HG03280 (cell line): Measurements from ENCODE around the gene ZNF473.
"Not testable (repeated sequence)": the region's sequence is repeated elsewhere in the genome, so short reads cannot be mapped to it uniquely, and the experiment has no call there.

Experiments used
- ATAC-seq: cut with Tn5 transposase; IDR thresholded peaks from one replicate; pipeline ENCODE4 v1.9.1; 2021; ENCODE audit warnings: mild to moderate bottlenecking, moderate library complexity; ENCODE audit not compliant: unreplicated experiment

ZNF473 gene

GRCh38 chr19:50047671-50048070 is 21.9 kb downstream of the ZNF473 start:
- ATAC-seq, result no peak

GRCh38 chr19:50050406-50051227 is 24.8 kb downstream of the ZNF473 start:
- no peak for ATAC-seq

- ATAC-seq, result not testable (repeated sequence)
These were observed 25.6 kb downstream of the ZNF473 start for GRCh38 chr19:50051228-50051895.

- no peak for ATAC-seq
These were observed 26.2 kb downstream of the ZNF473 start for GRCh38 chr19:50051964-50052363.

- no peak for ATAC-seq
These were observed 27.3 kb downstream of the ZNF473 start for GRCh38 chr19:50053119-50053518.

GRCh38 chr19:50058425-50058824 is 32.6 kb downstream of the ZNF473 start:
- no peak for ATAC-seq

DNA sequence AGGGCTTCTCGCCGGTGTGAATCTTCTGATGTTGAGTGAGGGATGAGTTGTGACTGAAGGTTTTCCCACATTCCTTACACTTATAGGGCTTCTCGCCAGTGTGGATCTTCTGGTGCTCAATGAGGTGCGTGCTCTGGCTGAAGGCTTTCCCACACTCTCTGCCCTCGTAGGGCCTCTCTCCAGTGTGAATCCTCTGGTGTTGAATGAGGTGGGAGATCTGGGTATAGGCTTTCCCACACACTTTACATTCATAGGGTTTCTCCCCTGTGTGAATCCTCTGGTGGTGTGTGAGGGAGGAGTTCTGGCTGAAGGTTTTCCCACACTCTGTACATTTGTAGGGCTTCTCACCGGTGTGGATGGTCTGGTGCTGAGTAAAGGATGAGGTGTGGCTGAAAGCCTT is 33.2 kb downstream of the ZNF473 start:
- ATAC-seq, result no peak

DNA sequence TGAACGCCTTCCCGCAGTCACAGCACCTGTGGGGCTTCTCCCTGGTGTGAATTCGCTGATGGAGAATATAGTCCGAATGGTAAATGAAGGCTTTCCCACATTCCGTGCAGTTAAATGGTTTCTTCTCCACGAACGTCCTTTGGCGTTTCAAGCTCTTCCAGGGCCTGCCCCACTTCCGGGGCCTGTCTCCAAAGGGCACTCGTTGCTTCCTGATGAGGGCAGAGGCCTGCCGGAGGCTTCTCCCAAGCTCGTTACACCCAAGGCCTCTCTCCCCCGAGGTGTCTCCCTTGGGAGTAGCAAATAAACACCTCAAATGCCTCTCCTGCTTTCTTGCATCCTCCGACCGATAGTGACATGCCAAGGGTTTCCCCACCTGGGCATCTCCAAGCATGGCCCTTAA is 34.3 kb downstream of the ZNF473 start:
- ATAC-seq, result no peak

DNA sequence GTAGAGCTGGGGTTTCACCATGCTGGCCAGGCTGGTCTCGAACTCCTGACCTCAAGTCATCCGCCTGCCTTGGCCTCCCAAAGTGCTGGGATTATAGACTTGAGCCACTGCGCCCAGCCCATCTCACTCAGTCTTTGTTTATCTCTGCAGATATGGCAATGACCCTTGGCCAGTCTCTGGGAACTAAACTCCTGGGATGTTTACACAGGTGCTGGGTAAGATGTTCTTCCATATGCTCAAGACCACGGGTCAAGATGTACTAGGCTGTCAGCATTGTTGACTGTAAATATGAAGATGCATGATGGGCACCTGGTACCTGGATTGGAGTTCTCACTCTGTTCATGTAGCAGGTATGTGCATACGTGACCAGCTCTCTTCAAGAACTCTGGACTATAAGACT is 35.8 kb downstream of the ZNF473 start:
- no peak for ATAC-seq

- ATAC-seq, result no peak
These were observed 40.1 kb downstream of the ZNF473 start for GRCh38 chr19:50065938-50066337.

DNA sequence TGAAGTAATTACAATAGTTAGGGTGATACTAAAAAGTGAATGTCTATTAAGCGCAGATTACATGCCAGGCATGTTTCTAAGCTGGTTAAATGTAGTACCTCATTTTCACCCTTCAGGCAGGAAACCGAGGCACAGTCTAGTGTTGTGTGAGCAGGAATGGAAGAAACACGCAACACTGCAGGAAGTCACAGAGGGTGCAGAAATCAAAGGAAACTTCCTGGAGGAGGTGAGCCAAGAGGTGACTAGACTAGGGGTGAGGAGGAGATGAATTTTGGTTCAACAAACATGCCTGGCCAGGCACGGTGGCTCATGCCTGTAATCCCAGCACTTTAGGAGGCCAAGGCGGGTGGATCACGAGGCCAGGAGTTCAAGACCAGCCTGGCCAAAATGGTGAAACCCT is 41.8 kb downstream of the ZNF473 start:
- ATAC-seq, result no peak

GRCh38 chr19:50068382-50068781 is 42.6 kb downstream of the ZNF473 start:
- not testable (repeated sequence) for ATAC-seq

- not testable (repeated sequence) for ATAC-seq
These were observed 49.3 kb downstream of the ZNF473 start for GRCh38 chr19:50075076-50075475.

- ATAC-seq, result not testable (repeated sequence)
These were observed 50.0 kb downstream of the ZNF473 start for GRCh38 chr19:50075644-50076372.

DNA sequence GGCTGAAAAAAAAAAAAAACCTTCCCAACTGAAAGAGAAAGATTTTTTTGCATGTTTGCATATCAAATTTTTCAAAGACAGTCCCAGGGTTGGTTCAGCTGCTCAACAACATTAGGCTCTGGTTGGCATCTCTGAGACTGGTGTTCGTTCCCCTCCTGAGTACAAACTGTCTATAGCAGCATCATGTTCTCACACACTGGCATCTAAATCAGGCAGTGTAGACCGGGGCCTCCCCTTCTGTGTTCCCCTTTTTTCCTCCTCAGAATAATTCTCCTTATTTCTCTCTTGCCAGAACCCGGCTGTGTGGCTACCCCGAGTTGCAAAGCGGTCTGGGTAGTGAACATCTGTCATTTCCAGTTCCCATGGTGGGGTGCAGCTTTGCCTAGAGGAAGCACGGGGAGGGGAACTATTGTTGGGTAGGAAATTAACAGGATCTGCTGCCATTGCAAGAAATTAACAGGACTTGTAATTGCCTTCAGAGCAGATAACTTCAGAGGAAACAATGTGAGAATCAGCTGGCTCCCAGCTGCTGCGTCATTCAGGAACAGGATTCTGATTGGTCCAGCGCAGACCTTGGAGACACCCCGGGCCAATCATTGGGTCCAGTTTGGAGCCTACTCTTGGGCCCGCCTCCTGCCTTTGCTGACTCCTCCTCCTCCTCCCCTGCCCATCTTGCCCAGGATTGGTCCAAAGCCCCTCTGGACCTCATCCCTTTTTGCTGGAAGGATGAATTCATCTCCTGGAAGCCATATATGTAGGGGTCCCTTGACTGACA is 51.0 kb downstream of the ZNF473 start:
- not testable (repeated sequence) for ATAC-seq

- not testable (repeated sequence) for ATAC-seq
These were observed 53.2 kb downstream of the ZNF473 start for GRCh38 chr19:50079014-50079413.

GRCh38 chr19:50084440-50084839 is 58.6 kb downstream of the ZNF473 start:
- not testable (repeated sequence) for ATAC-seq

DNA sequence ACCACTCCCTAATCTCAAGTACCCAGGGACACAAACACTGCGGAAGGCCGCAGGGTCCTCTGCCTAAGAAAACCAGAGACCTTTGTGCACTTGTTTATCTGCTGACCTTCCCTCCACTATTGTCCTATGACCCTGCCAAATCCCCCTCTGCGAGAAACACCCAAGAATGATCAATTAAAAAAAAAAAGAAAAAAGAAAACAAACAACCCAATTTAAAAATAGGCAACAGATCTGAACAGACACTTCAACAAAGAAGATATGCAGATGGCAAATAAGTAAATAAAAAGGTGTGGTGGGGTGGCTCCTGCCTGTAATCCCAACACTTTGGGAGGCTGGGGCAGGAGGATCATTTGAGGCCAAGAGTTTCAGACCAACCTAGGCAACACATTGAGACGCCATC is 61.3 kb downstream of the ZNF473 start:
- not testable (repeated sequence) for ATAC-seq

- ATAC-seq, result not testable (repeated sequence)
These were observed 64.9 kb downstream of the ZNF473 start for GRCh38 chr19:50090706-50091105.

- not testable (repeated sequence) for ATAC-seq
These were observed 66.0 kb downstream of the ZNF473 start for GRCh38 chr19:50091786-50092185.

DNA sequence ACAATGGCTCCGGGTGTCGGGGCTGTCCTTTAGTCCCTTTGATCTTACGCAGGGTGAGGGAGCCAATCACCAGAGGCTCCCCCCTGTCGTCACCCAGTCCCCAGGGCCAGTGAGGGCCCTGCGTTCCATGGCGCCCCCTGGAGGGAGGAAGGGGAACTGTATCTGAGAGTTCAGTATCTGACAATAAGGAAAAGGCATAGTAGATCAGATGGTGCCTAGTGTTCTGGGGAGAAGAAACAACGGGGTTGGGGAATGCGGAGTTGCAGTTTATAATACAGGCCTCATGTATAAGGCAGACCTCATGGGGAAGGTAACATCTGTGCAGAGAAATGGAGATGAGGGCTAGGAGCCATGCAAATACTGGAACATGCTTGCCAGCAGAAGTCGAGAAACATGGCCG is 66.8 kb downstream of the ZNF473 start:
- ATAC-seq, result not testable (repeated sequence)
